ENCODE results near the gene FRAS1. TPM values are rescaled to one million over a fixed set of nuclear protein-coding genes. Genes with fewer than 3 reads are reported as not detected.

Gene FRAS1
- polyA plus RNA-seq, 2 of the 4 experiments (the other 2 are of a cell fraction), result 2.3 to 5.8 TPM

- peak; percentile 75 to 85 for ATAC-seq
- peak; percentile 48 to 85 for DNase-seq (ENCODE audit: low read depth in 1 of 2, low spot score in 1 of 2)
- no peak for TF ChIP-seq FOSL2 (IDR thresholded peaks at IDR 0.05)
- peak; percentile 38 for TF ChIP-seq FOSL2 (CRISPR knock-in tag; IDR thresholded peaks at IDR 0.05)
- no peak for TF ChIP-seq TP53 (CRISPR knock-in tag; IDR thresholded peaks at IDR 0.05)
- no peak for TF ChIP-seq RAD21 (conservative IDR thresholded peaks at IDR 0.05 in 1 of 2, IDR thresholded peaks at IDR 0.05 in 1 of 2)
- TF ChIP-seq JUNB (IDR thresholded peaks at IDR 0.05), result peak; percentile 21; the same call in 1 of the 2 replicates
- peak in 1 of 2 experiments; percentile 52; a peak in 1 of 5 replicates for TF ChIP-seq EP300 (IDR thresholded peaks at IDR 0.05)
- no peak for TF ChIP-seq HOXB5 (CRISPR knock-in tag; IDR thresholded peaks at IDR 0.05)
- peak; percentile 41; the same call in 1 of the 2 replicates for TF ChIP-seq GATA3 (IDR thresholded peaks at IDR 0.05; ENCODE audit: borderline replicate concordance)
- peak in 1 of 2 experiments; percentile 68; a peak in 1 of 4 replicates for TF ChIP-seq CEBPB (IDR thresholded peaks at IDR 0.05)
- TF ChIP-seq JUN (IDR thresholded peaks at IDR 0.05), result no peak
- 0 out of 2 replicates have a peak, but pooled peaks have one; percentile 48 for TF ChIP-seq PBX3 (IDR thresholded peaks at IDR 0.05)
- CTCF ChIA-PET, result interaction anchor here (0.6 to 0.9 kb wide), 2 partner anchors 15 to 606 kb away, joined by 3 to 4 read pairs; no protein-coding TSS in a partner anchor
- peak overlapping the region; percentile 79 to 95 for H3K27ac ChIP-seq
- H3K4me2 ChIP-seq, result peak overlapping the region; percentile 90
- H3K4me1 ChIP-seq, result peaks cover 97% of the 10 kb centered on the region
- no peak for FAIRE-seq
- POLR2A ChIA-PET, result no interaction called here
- H3K9me3 ChIP-seq, result no peaks in the 10 kb centered on the region
- 26% methylated on average over 2 of the region's 2 CpGs for WGBS (ENCODE audit: missing lambda C conversion rate)
- H3K4me3 ChIP-seq, result no peak overlapping the region
Observed at GRCh38 chr4:78565971-78566372, 508.8 kb downstream of the FRAS1 start.

GRCh38 chr4:78566834-78567499 is 509.8 kb downstream of the FRAS1 start:
- no peak overlapping the region for H3K4me3 ChIP-seq
- no peaks in the 10 kb centered on the region for H3K9me3 ChIP-seq
- H3K4me1 ChIP-seq, result peaks cover 87% of the 10 kb centered on the region
- no peak for TF ChIP-seq PBX3 (IDR thresholded peaks at IDR 0.05)
- TF ChIP-seq MAX (IDR thresholded peaks at IDR 0.05), result no peak
- no peak for TF ChIP-seq JUN (IDR thresholded peaks at IDR 0.05)
- no peak for TF ChIP-seq ZC3H11A (IDR thresholded peaks at IDR 0.05)
- no peak for TF ChIP-seq HOXB13 (CRISPR knock-in tag; IDR thresholded peaks at IDR 0.05; ENCODE audit: low read depth)
- TF ChIP-seq KDM5A (IDR thresholded peaks at IDR 0.05), result no peak
- TF ChIP-seq TP53 (CRISPR knock-in tag; IDR thresholded peaks at IDR 0.05), result no peak
- no peak for TF ChIP-seq CBX2 (IDR thresholded peaks at IDR 0.05; ENCODE audit: borderline replicate concordance, low read depth)
- TF ChIP-seq ELK1 (IDR thresholded peaks at IDR 0.05; ENCODE audit: low read depth, low read length), result no peak
- TF ChIP-seq HEYL (CRISPR knock-in tag; IDR thresholded peaks at IDR 0.05), result no peak
- TF ChIP-seq EHMT2 (IDR thresholded peaks at IDR 0.05; ENCODE audit: low read depth), result no peak
- TF ChIP-seq POLR2AphosphoS2 (conservative IDR thresholded peaks at IDR 0.05; ENCODE audit: low read length), result no peak
- TF ChIP-seq BCL3 (IDR thresholded peaks at IDR 0.05), result no peak
- no peak for TF ChIP-seq CTCF (IDR thresholded peaks at IDR 0.05)
- no peak for TF ChIP-seq HOXB5 (CRISPR knock-in tag; IDR thresholded peaks at IDR 0.05)
- no peak for TF ChIP-seq PHF8 (IDR thresholded peaks at IDR 0.05; ENCODE audit: borderline replicate concordance, low read depth)
- TF ChIP-seq POLR2A (IDR thresholded peaks at IDR 0.05; ENCODE audit: low read length), result no peak
- no peak for TF ChIP-seq RAD21 (conservative IDR thresholded peaks at IDR 0.05 in 1 of 2, IDR thresholded peaks at IDR 0.05 in 1 of 2)
- ChIA-PET CTCF (interaction anchor here (0.9 kb wide), 1 partner anchor 607 kb away, joined by 4 read pairs; no protein-coding TSS in a partner anchor), POLR2A (no interaction called here)
- peak overlapping the region; percentile 79 to 95 for H3K27ac ChIP-seq
- peak overlapping the region; percentile 90 for H3K4me2 ChIP-seq
- ATAC-seq (no peak), FAIRE-seq (no peak), DNase-seq (ENCODE audit: low read depth in 1 of 2, low spot score in 1 of 2) (no peak)
- WGBS (ENCODE audit: missing lambda C conversion rate), result 66% methylated on average over 8 of the region's 8 CpGs
